ENCODE data around the gene SLC15A4. TPM values are rescaled to one million over a fixed set of nuclear protein-coding genes. Genes with fewer than 3 reads are reported as not detected.
"Not testable (repeated sequence)": the region's sequence is repeated elsewhere in the genome, so short reads cannot be mapped to it uniquely, and the experiment has no call there.

Gene SLC15A4
- total RNA-seq, 1 donor = 52.5 TPM

DNA sequence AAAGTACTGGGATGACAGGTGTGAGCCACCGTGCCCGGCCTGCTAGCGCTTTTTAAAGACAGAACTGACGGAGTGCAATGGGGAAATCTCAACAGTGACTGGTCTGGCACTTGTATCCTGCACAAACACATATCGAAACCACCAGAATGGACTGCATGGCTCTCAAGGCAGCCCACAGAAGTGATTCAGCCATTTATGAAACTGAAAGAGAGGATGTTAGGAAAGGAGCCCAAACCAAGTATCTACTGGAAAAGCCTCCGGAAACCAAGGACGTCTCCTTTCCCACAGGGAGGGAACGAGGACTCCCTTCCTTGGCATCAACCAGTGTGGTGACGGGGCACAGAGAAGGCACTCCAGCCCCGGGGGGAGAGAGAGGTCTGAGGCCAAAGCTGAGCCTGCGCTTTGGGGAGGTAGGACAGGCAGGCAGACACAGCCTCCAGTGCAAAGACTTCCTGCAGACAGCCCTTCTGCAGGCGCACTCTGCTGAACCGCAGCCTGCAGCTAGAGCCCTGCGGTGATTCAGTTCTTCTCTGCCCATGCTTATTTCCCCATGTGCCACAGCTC lies 16.5 kb downstream of the SLC15A4 start:
- Histone ChIP-seq H3K27me3 (ENCODE audit: insufficient read depth, low read length) (no peaks in the 10 kb centered on the region), H3K36me3 (ENCODE audit: insufficient read depth, low read length) (peaks cover 29% of the 10 kb centered on the region), H4K20me1 (ENCODE audit: insufficient read depth, low read length) (peaks cover 7% of the 10 kb centered on the region), H3K4me1 (ENCODE audit: insufficient read depth, low read length) (peaks cover 23% of the 10 kb centered on the region), H3K27ac (ENCODE audit: low read depth, low read length) (peak overlapping the region; percentile 62), H3K79me2 (ENCODE audit: insufficient read depth, low read length) (peaks cover 61% of the 10 kb centered on the region), H3K4me3 (ENCODE audit: insufficient read depth, low read length) (peak overlapping the region; percentile 66), H3K9me3 (ENCODE audit: low read depth, low read length) (no peaks in the 10 kb centered on the region), H2AFZ (ENCODE audit: low read length) (peak overlapping the region; percentile 77), H3K4me2 (ENCODE audit: insufficient read depth, low read length) (peak overlapping the region; percentile 68)
- DNase-seq (ENCODE audit: insufficient read length, low spot score, missing footprints) = peak; percentile 92
- TF ChIP-seq, protein P1, sequence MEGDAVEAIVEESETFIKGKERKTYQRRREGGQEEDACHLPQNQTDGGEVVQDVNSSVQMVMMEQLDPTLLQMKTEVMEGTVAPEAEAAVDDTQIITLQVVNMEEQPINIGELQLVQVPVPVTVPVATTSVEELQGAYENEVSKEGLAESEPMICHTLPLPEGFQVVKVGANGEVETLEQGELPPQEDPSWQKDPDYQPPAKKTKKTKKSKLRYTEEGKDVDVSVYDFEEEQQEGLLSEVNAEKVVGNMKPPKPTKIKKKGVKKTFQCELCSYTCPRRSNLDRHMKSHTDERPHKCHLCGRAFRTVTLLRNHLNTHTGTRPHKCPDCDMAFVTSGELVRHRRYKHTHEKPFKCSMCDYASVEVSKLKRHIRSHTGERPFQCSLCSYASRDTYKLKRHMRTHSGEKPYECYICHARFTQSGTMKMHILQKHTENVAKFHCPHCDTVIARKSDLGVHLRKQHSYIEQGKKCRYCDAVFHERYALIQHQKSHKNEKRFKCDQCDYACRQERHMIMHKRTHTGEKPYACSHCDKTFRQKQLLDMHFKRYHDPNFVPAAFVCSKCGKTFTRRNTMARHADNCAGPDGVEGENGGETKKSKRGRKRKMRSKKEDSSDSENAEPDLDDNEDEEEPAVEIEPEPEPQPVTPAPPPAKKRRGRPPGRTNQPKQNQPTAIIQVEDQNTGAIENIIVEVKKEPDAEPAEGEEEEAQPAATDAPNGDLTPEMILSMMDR (IDR thresholded peaks at IDR 0.05; ENCODE audit: extremely low read depth, low read depth, low read length) = no peak

DNA sequence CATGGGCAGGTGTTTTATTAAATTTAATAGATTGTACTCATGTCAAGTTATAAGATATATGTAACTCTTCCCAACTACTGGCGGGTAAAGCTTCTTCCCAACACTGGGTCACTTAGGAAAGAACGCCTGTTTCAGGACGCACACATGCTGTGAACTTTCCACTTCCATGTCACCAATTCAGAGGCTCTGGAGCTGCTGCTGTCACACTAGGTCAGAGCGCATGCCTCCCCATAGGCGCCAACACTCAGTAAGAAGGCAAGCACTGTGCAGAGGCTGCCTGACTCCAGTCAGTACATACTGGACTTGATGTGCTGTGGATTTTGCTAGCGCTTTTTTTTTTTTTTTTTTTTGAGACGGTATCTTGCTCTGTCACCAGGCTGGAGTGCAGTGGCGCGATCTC lies 17.2 kb downstream of the SLC15A4 start:
- Histone ChIP-seq H3K4me1 (ENCODE audit: insufficient read depth, low read length) (peaks cover 27% of the 10 kb centered on the region), H3K27me3 (ENCODE audit: insufficient read depth, low read length) (no peaks in the 10 kb centered on the region), H3K79me2 (ENCODE audit: insufficient read depth, low read length) (peaks cover 61% of the 10 kb centered on the region), H3K36me3 (ENCODE audit: insufficient read depth, low read length) (peaks cover 26% of the 10 kb centered on the region), H4K20me1 (ENCODE audit: insufficient read depth, low read length) (peaks cover 9% of the 10 kb centered on the region), H3K4me2 (ENCODE audit: insufficient read depth, low read length) (no peak overlapping the region), H3K4me3 (ENCODE audit: insufficient read depth, low read length) (no peak overlapping the region), H3K27ac (ENCODE audit: low read depth, low read length) (no peak overlapping the region), H2AFZ (ENCODE audit: low read length) (no peak overlapping the region), H3K9me3 (ENCODE audit: low read depth, low read length) (no peaks in the 10 kb centered on the region)
- DNase-seq (ENCODE audit: insufficient read length, low spot score, missing footprints) = no peak
- TF ChIP-seq, protein P1 (IDR thresholded peaks at IDR 0.05; ENCODE audit: extremely low read depth, low read depth, low read length) = no peak

DNA sequence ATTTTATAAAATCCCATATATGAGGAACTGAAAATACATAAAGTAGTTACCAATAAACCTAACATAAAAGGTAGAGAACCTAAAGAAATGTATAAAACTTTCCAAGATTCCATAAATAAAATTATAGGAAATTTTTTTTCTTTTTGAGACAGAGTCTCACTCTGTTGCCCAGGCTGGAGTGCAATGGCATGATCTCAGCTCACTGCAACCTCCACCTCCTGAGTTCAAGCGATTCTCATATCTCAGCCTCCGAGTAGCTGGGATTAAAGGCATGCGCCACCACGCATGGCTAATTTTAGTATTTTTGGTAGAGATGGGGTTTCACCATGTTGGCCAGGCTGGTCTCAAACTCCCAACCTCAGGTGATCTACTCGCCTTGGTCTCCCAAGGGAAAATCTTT lies 18.4 kb downstream of the SLC15A4 start:
- Histone ChIP-seq H3K36me3 (ENCODE audit: insufficient read depth, low read length) (peaks cover 37% of the 10 kb centered on the region), H3K4me1 (ENCODE audit: insufficient read depth, low read length) (peaks cover 21% of the 10 kb centered on the region), H4K20me1 (ENCODE audit: insufficient read depth, low read length) (peaks cover 13% of the 10 kb centered on the region), H3K79me2 (ENCODE audit: insufficient read depth, low read length) (peaks cover 60% of the 10 kb centered on the region)
- H3K27ac ChIP-seq (ENCODE audit: low read depth, low read length); H3K4me3 ChIP-seq (ENCODE audit: insufficient read depth, low read length); H2AFZ ChIP-seq (ENCODE audit: low read length); H3K4me2 ChIP-seq (ENCODE audit: insufficient read depth, low read length); DNase-seq (ENCODE audit: insufficient read length, low spot score, missing footprints); H3K27me3 ChIP-seq (ENCODE audit: insufficient read depth, low read length); H3K9me3 ChIP-seq (ENCODE audit: low read depth, low read length): not testable (repeated sequence)

DNA sequence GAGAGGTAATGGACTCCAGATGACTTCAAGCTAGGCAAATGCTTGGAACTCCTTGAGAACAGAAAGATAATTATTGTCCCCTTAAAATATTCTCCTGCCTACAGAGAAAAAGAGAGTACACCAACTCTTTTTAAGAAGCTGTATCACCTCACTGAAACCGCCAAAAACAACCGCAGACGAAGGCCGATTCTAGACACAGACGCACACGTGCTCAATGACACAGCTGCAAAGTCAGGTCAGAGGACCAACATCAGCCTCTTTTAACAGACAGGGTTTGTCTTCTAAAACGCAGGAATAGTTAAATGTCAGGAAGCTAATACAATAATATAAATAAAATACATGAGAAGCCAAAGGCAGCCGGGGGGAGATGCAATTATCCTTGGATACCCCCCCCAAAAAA lies 19.0 kb downstream of the SLC15A4 start:
- H3K27ac ChIP-seq (ENCODE audit: low read depth, low read length) = no peak overlapping the region
- H3K27me3 ChIP-seq (ENCODE audit: insufficient read depth, low read length) = no peaks in the 10 kb centered on the region
- H3K79me2 ChIP-seq (ENCODE audit: insufficient read depth, low read length) = peaks cover 57% of the 10 kb centered on the region
- H4K20me1 ChIP-seq (ENCODE audit: insufficient read depth, low read length) = peaks cover 16% of the 10 kb centered on the region
- DNase-seq (ENCODE audit: insufficient read length, low spot score, missing footprints) = no peak
- H3K36me3 ChIP-seq (ENCODE audit: insufficient read depth, low read length) = peaks cover 38% of the 10 kb centered on the region
- peaks cover 14% of the 10 kb centered on the region for H3K4me1 ChIP-seq (ENCODE audit: insufficient read depth, low read length)
- H3K4me3 ChIP-seq (ENCODE audit: insufficient read depth, low read length) = no peak overlapping the region
- no peak overlapping the region for H2AFZ ChIP-seq (ENCODE audit: low read length)
- no peak overlapping the region for H3K4me2 ChIP-seq (ENCODE audit: insufficient read depth, low read length)
- H3K9me3 ChIP-seq (ENCODE audit: low read depth, low read length) = no peaks in the 10 kb centered on the region
- TF ChIP-seq, protein P1 (IDR thresholded peaks at IDR 0.05; ENCODE audit: extremely low read depth, low read depth, low read length) = no peak

All from osteoblast (primary cell).